GM12891 (cell line): ENCODE results near the gene MGAM2.

Experiments
- POLR2A ChIP-seq: IDR thresholded peaks from 2 replicates; pipeline ENCODE4 v1.6.1; 2011; ENCODE audit warnings: low read depth, low read length, control low read depth
- POLR2AphosphoS5 ChIP-seq: IDR thresholded peaks from 2 replicates; pipeline ENCODE4 v1.6.1; 2011; ENCODE audit warnings: low read depth, low read length, control low read depth
- SPI1 ChIP-seq: IDR thresholded peaks from 2 replicates; pipeline ENCODE4 v1.6.1; 2011; ENCODE audit warnings: low read depth, low read length, control low read depth
- TAF1 ChIP-seq: IDR thresholded peaks from 2 replicates; pipeline ENCODE4 v1.6.1; 2011; ENCODE audit warnings: low read depth, low read length, control low read depth

DNA sequence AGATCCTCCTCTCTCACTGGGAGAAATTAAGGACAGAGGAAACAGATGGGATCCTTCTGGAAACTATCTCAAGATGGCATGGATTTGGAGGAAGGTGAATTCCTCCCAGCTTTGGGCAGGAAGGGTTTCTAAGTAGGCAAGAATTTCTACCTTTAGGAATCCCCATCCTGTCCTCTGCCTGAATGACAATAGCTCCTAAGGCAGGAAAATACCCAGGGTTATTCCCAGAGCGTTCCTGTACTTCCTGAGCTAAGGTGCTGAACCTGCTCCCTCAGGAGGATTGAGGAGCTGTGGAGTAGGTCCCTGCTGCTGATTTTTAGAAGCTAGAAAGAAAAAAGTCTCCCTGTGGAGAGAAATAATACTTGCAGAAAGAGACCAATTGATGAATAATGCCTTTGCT lies 568 bp downstream of the MGAM2 start:
- no peak for TF ChIP-seq POLR2A
- TF ChIP-seq POLR2AphosphoS5 = no peak
- no peak for TF ChIP-seq TAF1
- TF ChIP-seq SPI1 = no peak
